ENCODE measurements around the gene TRAK1.

DNA sequence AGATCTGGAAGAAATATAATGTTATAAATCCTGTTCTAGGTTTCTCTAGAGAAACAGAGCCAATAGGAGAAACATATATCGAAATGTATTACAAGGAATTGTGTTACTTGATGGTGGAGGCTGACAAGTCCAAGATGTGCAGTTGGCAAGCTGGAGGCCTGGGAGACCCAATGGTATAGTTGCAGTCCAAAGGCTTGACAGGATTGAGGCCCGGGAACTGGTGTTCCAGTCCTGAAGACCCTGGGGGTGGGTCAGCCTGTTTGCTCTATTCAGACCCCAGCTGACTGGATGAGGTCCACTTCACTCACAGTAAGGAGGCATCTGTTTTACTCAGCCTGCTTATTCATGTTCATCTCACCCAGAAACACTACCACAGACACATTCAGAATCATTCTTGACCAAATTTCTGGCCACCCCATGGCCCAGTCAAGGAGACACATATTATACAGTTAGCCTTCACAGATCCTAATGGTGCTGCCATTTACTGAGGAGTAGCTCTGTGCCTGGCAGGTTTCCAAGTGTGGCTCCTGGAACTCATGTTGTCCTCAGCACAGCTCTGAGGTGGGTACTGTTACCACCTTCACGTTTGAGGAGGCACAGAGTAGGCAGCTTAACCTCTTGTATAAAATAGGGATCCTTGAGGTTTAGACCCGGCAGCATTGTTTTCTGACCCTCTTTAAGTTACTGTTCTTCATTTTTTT lies 3.7 kb downstream of the TRAK1 start:
- TF ChIP-seq, protein P1, sequence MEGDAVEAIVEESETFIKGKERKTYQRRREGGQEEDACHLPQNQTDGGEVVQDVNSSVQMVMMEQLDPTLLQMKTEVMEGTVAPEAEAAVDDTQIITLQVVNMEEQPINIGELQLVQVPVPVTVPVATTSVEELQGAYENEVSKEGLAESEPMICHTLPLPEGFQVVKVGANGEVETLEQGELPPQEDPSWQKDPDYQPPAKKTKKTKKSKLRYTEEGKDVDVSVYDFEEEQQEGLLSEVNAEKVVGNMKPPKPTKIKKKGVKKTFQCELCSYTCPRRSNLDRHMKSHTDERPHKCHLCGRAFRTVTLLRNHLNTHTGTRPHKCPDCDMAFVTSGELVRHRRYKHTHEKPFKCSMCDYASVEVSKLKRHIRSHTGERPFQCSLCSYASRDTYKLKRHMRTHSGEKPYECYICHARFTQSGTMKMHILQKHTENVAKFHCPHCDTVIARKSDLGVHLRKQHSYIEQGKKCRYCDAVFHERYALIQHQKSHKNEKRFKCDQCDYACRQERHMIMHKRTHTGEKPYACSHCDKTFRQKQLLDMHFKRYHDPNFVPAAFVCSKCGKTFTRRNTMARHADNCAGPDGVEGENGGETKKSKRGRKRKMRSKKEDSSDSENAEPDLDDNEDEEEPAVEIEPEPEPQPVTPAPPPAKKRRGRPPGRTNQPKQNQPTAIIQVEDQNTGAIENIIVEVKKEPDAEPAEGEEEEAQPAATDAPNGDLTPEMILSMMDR (IDR thresholded peaks at IDR 0.05; ENCODE audit: poor library complexity): no peak
- no peak for TF ChIP-seq EZH2phosphoT487 (IDR thresholded peaks at IDR 0.05; ENCODE audit: low read depth, severe bottlenecking, unreplicated experiment)
